ENCODE data around the gene COLQ.
"Not testable (repeated sequence)": the region's sequence is repeated elsewhere in the genome, so short reads cannot be mapped to it uniquely, and the experiment has no call there.

Gene COLQ

DNA sequence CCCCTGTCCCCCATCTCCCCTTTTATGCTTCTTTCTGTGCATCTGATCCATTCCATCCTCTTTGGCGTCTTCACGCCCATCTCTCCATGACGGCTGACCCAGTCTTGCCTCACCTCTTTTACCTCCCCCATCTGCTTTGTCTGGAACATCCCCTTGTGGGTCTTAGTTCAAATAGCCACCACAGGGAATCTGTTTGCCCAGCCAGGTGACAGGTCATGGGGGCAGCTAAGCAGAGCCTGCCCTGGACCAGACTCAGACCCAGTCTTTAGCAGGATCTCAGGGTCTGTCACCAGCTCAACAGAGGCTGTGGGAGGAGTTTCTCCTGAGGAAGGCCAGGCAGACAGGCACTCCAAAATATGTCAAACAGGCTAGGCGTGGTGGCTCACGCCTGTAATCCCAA, 28.1 kb downstream of the COLQ start:
- H3K9me3 ChIP-seq (ENCODE audit: control insufficient read depth in 1 of 2, low read length in 2 of 2) = no peaks in the 10 kb centered on the region
- no peaks in the 10 kb centered on the region for H3K27me3 ChIP-seq (ENCODE audit: control insufficient read depth in 1 of 2, insufficient read depth in 2 of 2, low read length in 2 of 2)
- H3K9ac ChIP-seq (ENCODE audit: low read depth in 1 of 2, low read length in 2 of 2) = no peak overlapping the region
- no peaks in the 10 kb centered on the region for H3K4me1 ChIP-seq (ENCODE audit: control insufficient read depth in 1 of 2, insufficient read depth in 2 of 2, low read length in 2 of 2)
- H3K4me3 ChIP-seq (ENCODE audit: low read depth in 1 of 2, low read length in 2 of 2) = no peak overlapping the region
- H3K27ac ChIP-seq (ENCODE audit: low read depth, low read length) = no peak overlapping the region
- no peaks in the 10 kb centered on the region for H3K36me3 ChIP-seq (ENCODE audit: control insufficient read depth in 1 of 2, insufficient read depth in 2 of 2, low read length in 2 of 2)

DNA sequence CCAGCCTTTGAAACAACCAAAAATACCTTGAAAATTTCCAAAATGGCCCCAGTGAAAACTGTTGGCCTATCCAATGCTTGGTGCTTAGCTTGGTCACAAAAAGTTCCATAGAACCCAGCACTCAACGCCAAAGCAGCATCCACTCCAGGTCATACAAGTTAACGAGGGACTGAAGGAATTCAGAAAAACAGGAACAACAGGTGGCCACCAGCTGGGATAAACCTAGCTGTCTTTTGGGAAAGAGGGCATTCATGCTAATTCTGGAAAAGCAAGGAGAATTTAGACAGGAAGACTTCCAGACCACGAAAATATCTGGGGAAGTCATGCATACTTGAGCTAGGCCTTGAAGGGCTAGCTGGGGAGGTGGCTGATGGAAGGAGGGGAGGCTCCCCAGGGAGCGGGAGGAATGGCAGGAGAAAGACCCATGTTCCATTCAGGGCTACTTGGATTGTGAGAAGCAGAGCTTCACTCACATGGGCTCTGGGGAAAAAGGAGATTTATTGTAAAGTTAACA, 28.6 kb downstream of the COLQ start:
- Histone ChIP-seq H3K4me3 (ENCODE audit: low read depth in 1 of 2, low read length in 2 of 2) (no peak overlapping the region), H3K36me3 (ENCODE audit: control insufficient read depth in 1 of 2, insufficient read depth in 2 of 2, low read length in 2 of 2) (no peaks in the 10 kb centered on the region), H3K9me3 (ENCODE audit: control insufficient read depth in 1 of 2, low read length in 2 of 2) (no peaks in the 10 kb centered on the region), H3K9ac (ENCODE audit: low read depth in 1 of 2, low read length in 2 of 2) (no peak overlapping the region), H3K4me1 (ENCODE audit: control insufficient read depth in 1 of 2, insufficient read depth in 2 of 2, low read length in 2 of 2) (no peaks in the 10 kb centered on the region), H3K27me3 (ENCODE audit: control insufficient read depth in 1 of 2, insufficient read depth in 2 of 2, low read length in 2 of 2) (no peaks in the 10 kb centered on the region), H3K27ac (ENCODE audit: low read depth, low read length) (no peak overlapping the region)

- H3K4me1 ChIP-seq (ENCODE audit: control insufficient read depth in 1 of 2, insufficient read depth in 2 of 2, low read length in 2 of 2) = no peaks in the 10 kb centered on the region
- H3K27me3 ChIP-seq (ENCODE audit: control insufficient read depth in 1 of 2, insufficient read depth in 2 of 2, low read length in 2 of 2) = no peaks in the 10 kb centered on the region
- no peak overlapping the region for H3K4me3 ChIP-seq (ENCODE audit: low read depth in 1 of 2, low read length in 2 of 2)
- H3K9ac ChIP-seq (ENCODE audit: low read depth in 1 of 2, low read length in 2 of 2) = no peak overlapping the region
- H3K36me3 ChIP-seq (ENCODE audit: control insufficient read depth in 1 of 2, insufficient read depth in 2 of 2, low read length in 2 of 2) = no peaks in the 10 kb centered on the region
- no peaks in the 10 kb centered on the region for H3K9me3 ChIP-seq (ENCODE audit: control insufficient read depth in 1 of 2, low read length in 2 of 2)
- H3K27ac ChIP-seq (ENCODE audit: low read depth, low read length) = no peak overlapping the region
Observed at GRCh38 chr3:15491143-15491542, 30.4 kb downstream of the COLQ start.

DNA sequence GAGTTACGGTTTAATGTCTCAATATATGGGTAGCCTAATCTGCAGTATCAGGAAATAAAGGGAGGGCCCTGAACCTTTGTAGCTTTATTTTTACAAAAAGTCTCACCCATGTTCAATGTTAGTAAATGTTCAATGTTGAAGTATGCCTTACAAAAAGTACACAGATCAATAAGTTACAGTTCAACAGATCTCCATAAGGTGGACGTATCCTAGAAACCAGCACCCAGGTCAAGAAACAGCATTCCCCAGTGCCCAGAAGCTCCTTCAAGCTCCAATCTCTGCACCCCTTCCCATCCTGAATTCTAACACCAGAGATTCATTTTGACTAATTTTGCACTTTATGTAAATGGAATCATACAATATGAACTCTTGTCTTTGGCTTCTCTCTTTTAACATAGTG, 31.3 kb downstream of the COLQ start:
- Histone ChIP-seq H3K4me3 (ENCODE audit: low read depth in 1 of 2, low read length in 2 of 2) (no peak overlapping the region), H3K4me1 (ENCODE audit: control insufficient read depth in 1 of 2, insufficient read depth in 2 of 2, low read length in 2 of 2) (no peaks in the 10 kb centered on the region), H3K9ac (ENCODE audit: low read depth in 1 of 2, low read length in 2 of 2) (no peak overlapping the region), H3K27ac (ENCODE audit: low read depth, low read length) (no peak overlapping the region), H3K36me3 (ENCODE audit: control insufficient read depth in 1 of 2, insufficient read depth in 2 of 2, low read length in 2 of 2) (no peaks in the 10 kb centered on the region), H3K9me3 (ENCODE audit: control insufficient read depth in 1 of 2, low read length in 2 of 2) (no peaks in the 10 kb centered on the region), H3K27me3 (ENCODE audit: control insufficient read depth in 1 of 2, insufficient read depth in 2 of 2, low read length in 2 of 2) (no peaks in the 10 kb centered on the region)

GRCh38 chr3:15488002-15488401, 33.5 kb downstream of the COLQ start:
- H3K27ac ChIP-seq (ENCODE audit: low read depth, low read length) = no peak overlapping the region
- no peak overlapping the region for H3K9ac ChIP-seq (ENCODE audit: low read depth in 1 of 2, low read length in 2 of 2)
- H3K36me3 ChIP-seq (ENCODE audit: control insufficient read depth in 1 of 2, insufficient read depth in 2 of 2, low read length in 2 of 2) = no peaks in the 10 kb centered on the region
- H3K9me3 ChIP-seq (ENCODE audit: control insufficient read depth in 1 of 2, low read length in 2 of 2) = no peaks in the 10 kb centered on the region
- H3K4me3 ChIP-seq (ENCODE audit: low read depth in 1 of 2, low read length in 2 of 2) = no peak overlapping the region
- no peaks in the 10 kb centered on the region for H3K4me1 ChIP-seq (ENCODE audit: control insufficient read depth in 1 of 2, insufficient read depth in 2 of 2, low read length in 2 of 2)
- no peaks in the 10 kb centered on the region for H3K27me3 ChIP-seq (ENCODE audit: control insufficient read depth in 1 of 2, insufficient read depth in 2 of 2, low read length in 2 of 2)

GRCh38 chr3:15486979-15487378, 34.5 kb downstream of the COLQ start:
- Histone ChIP-seq H3K9ac (ENCODE audit: low read depth in 1 of 2, low read length in 2 of 2) (no peak overlapping the region), H3K4me3 (ENCODE audit: low read depth in 1 of 2, low read length in 2 of 2) (no peak overlapping the region), H3K27ac (ENCODE audit: low read depth, low read length) (no peak overlapping the region), H3K4me1 (ENCODE audit: control insufficient read depth in 1 of 2, insufficient read depth in 2 of 2, low read length in 2 of 2) (no peaks in the 10 kb centered on the region), H3K36me3 (ENCODE audit: control insufficient read depth in 1 of 2, insufficient read depth in 2 of 2, low read length in 2 of 2) (no peaks in the 10 kb centered on the region), H3K27me3 (ENCODE audit: control insufficient read depth in 1 of 2, insufficient read depth in 2 of 2, low read length in 2 of 2) (no peaks in the 10 kb centered on the region), H3K9me3 (ENCODE audit: control insufficient read depth in 1 of 2, low read length in 2 of 2) (no peaks in the 10 kb centered on the region)

DNA sequence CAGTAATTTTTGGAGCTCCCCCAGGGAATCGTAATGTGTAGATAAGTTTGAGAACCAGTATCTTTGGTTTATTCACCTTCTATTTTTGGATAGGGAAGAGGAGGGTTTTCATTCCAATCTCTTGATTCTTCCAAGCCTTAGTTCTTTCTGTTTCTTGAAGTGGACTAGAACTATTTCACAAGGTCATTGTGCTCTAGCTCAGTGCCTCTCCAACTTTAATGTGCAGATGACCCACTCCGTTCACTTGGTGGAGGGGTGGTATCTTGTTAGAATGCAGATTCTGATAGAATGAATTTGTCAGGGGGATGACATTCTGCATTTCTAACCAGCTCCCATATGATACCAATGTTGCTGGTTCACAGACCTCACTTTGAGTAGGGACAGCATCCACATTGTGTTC, 35.5 kb downstream of the COLQ start:
- Histone ChIP-seq H3K4me3 (ENCODE audit: low read depth in 1 of 2, low read length in 2 of 2) (no peak overlapping the region), H3K27ac (ENCODE audit: low read depth, low read length) (no peak overlapping the region), H3K36me3 (ENCODE audit: control insufficient read depth in 1 of 2, insufficient read depth in 2 of 2, low read length in 2 of 2) (no peaks in the 10 kb centered on the region), H3K27me3 (ENCODE audit: control insufficient read depth in 1 of 2, insufficient read depth in 2 of 2, low read length in 2 of 2) (no peaks in the 10 kb centered on the region), H3K9me3 (ENCODE audit: control insufficient read depth in 1 of 2, low read length in 2 of 2) (no peaks in the 10 kb centered on the region), H3K4me1 (ENCODE audit: control insufficient read depth in 1 of 2, insufficient read depth in 2 of 2, low read length in 2 of 2) (no peaks in the 10 kb centered on the region), H3K9ac (ENCODE audit: low read depth in 1 of 2, low read length in 2 of 2) (no peak overlapping the region)

DNA sequence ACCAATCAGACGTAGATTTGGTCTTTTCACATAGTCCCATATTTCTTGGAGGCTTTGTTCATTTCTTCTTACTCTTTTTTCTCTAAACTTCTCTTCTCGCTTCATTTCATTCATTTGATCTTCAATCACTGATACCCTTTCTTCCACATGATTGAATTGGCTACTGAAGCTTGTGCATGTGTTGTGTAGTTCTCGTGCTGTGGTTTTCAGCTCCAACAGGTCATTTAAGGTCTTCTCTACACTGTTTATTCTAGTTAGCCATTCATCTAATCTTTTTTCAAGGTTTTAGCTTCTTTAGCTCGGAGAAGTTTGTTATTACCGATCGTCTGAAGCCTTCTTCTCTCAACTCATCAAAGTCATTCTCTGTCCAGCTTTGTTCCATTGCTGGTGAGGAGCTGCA, 37.0 kb downstream of the COLQ start:
- not testable (repeated sequence) for H3K27me3 ChIP-seq (ENCODE audit: control insufficient read depth in 1 of 2, insufficient read depth in 2 of 2, low read length in 2 of 2); H3K4me3 ChIP-seq (ENCODE audit: low read depth in 1 of 2, low read length in 2 of 2); H3K9me3 ChIP-seq (ENCODE audit: control insufficient read depth in 1 of 2, low read length in 2 of 2); H3K9ac ChIP-seq (ENCODE audit: low read depth in 1 of 2, low read length in 2 of 2); H3K36me3 ChIP-seq (ENCODE audit: control insufficient read depth in 1 of 2, insufficient read depth in 2 of 2, low read length in 2 of 2); H3K4me1 ChIP-seq (ENCODE audit: control insufficient read depth in 1 of 2, insufficient read depth in 2 of 2, low read length in 2 of 2); H3K27ac ChIP-seq (ENCODE audit: low read depth, low read length)

DNA sequence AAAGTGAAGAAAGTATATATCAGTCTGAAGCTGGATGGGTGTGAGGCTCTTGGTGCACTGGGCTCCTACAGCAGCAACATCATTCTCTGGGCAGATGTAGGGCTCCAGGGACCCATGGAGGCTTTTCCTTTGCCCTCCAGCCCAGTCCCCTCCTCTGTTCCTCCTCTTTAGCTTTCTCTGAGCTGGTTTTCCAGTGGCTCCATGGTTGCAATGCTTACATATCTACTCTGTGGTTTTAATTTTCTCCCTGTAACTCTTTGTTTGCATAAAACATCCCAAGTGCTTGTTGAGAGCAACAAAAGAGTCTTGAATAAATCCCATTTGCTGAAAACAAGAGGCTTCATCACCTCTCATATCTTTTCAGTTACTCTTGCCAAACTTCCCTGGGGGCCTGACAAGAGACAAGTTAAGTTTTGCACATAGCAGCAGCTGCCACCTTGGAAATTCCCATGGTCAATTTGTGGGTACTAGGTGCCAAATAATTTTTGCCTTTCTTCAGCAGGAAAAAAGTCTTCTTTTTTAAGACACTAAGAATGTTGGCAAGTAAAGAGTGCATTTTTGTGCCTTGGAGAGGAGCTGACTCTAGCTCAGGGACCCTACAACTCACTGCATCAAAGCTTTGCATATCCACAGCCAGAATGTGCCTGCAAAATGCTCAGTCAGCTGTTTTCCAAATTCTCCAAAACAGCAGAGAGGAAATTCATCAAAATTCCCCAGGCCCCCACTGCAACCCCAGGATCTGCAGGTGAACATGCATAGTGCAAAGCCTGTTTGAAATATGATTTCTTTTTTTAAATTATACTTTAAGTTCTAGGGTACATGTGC, 41.9 kb downstream of the COLQ start:
- Histone ChIP-seq H3K4me1 (ENCODE audit: control insufficient read depth in 1 of 2, insufficient read depth in 2 of 2, low read length in 2 of 2) (no peaks in the 10 kb centered on the region), H3K27ac (ENCODE audit: low read depth, low read length) (no peak overlapping the region), H3K36me3 (ENCODE audit: control insufficient read depth in 1 of 2, insufficient read depth in 2 of 2, low read length in 2 of 2) (no peaks in the 10 kb centered on the region), H3K27me3 (ENCODE audit: control insufficient read depth in 1 of 2, insufficient read depth in 2 of 2, low read length in 2 of 2) (no peaks in the 10 kb centered on the region), H3K9me3 (ENCODE audit: control insufficient read depth in 1 of 2, low read length in 2 of 2) (no peaks in the 10 kb centered on the region), H3K9ac (ENCODE audit: low read depth in 1 of 2, low read length in 2 of 2) (no peak overlapping the region), H3K4me3 (ENCODE audit: low read depth in 1 of 2, low read length in 2 of 2) (no peak overlapping the region)

DNA sequence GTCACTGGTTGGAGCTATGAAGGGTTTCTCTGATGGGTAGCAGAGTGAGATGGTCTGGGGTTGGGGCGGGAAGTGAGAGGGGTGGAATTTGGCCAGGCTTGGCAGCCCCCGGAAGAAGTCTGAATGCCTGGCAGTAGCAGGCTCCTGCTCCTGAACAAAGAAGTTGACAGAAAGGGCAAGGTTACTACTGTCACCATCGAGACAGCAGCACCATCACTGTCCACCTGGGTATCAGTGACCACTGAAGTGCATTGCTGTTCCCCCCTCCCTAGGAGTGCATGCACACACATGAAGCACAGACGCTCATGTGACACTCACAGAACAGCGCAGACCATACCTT, 42.9 kb downstream of the COLQ start:
- no peaks in the 10 kb centered on the region for H3K27me3 ChIP-seq (ENCODE audit: control insufficient read depth in 1 of 2, insufficient read depth in 2 of 2, low read length in 2 of 2)
- H3K9me3 ChIP-seq (ENCODE audit: control insufficient read depth in 1 of 2, low read length in 2 of 2) = no peaks in the 10 kb centered on the region
- H3K36me3 ChIP-seq (ENCODE audit: control insufficient read depth in 1 of 2, insufficient read depth in 2 of 2, low read length in 2 of 2) = no peaks in the 10 kb centered on the region
- H3K4me3 ChIP-seq (ENCODE audit: low read depth in 1 of 2, low read length in 2 of 2) = no peak overlapping the region
- H3K4me1 ChIP-seq (ENCODE audit: control insufficient read depth in 1 of 2, insufficient read depth in 2 of 2, low read length in 2 of 2) = no peaks in the 10 kb centered on the region
- H3K9ac ChIP-seq (ENCODE audit: low read depth in 1 of 2, low read length in 2 of 2) = no peak overlapping the region
- H3K27ac ChIP-seq (ENCODE audit: low read depth, low read length) = no peak overlapping the region

Data from duodenal mucosa (tissue), 2 donors.